GM12874 (cell line): ENCODE data around the gene ARL13A.

Source experiments
- TF ChIP-seq, protein P1 (sequence below): IDR thresholded peaks from 2 replicates; pipeline ENCODE4 v1.5.1; 2011; ENCODE audit warnings: low read depth, mild to moderate bottlenecking, control low read depth, low read length, moderate library complexity; ENCODE audit not compliant: insufficient read depth

Gene ARL13A

DNA sequence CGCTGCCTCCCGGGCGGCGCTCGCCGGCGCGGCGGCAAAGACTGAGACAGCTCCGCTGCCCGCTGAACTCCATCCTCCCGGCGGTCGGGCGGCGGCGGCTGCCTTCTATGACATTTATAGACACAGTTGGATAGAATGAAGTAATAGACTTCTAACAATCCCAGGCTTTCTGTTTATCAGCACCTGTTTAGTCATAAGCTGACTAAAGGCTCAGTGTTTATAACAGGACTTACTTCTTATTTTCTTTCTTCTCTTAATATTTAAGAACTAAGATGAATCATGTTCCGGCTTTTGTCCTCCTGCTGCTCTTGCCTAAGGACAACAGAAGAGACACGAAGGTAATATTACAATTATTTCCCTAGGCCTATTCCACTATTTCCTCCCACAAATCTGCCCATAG is 3.9 kb downstream of the ARL13A start:
- TF ChIP-seq, protein P1, sequence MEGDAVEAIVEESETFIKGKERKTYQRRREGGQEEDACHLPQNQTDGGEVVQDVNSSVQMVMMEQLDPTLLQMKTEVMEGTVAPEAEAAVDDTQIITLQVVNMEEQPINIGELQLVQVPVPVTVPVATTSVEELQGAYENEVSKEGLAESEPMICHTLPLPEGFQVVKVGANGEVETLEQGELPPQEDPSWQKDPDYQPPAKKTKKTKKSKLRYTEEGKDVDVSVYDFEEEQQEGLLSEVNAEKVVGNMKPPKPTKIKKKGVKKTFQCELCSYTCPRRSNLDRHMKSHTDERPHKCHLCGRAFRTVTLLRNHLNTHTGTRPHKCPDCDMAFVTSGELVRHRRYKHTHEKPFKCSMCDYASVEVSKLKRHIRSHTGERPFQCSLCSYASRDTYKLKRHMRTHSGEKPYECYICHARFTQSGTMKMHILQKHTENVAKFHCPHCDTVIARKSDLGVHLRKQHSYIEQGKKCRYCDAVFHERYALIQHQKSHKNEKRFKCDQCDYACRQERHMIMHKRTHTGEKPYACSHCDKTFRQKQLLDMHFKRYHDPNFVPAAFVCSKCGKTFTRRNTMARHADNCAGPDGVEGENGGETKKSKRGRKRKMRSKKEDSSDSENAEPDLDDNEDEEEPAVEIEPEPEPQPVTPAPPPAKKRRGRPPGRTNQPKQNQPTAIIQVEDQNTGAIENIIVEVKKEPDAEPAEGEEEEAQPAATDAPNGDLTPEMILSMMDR: no peak

DNA sequence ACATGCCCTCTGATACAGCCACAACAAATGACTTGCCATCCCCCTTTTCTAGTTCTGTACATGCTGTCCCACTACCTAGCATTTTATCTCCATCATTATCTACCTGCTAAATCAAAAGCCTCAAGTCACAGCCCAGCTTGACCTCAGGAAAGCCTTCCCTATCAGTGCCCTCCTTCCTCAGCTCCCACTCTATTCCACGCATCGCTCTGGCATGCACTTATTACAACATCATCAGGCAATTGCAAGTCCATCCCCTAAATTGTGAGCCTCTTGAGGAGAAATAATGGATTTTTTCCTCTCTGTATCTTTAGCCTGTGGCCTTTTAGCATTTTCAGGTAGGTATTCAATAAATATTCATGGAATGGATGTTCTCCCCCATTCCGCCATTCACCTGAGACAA is 5.7 kb downstream of the ARL13A start:
- TF ChIP-seq, protein P1: no peak

DNA sequence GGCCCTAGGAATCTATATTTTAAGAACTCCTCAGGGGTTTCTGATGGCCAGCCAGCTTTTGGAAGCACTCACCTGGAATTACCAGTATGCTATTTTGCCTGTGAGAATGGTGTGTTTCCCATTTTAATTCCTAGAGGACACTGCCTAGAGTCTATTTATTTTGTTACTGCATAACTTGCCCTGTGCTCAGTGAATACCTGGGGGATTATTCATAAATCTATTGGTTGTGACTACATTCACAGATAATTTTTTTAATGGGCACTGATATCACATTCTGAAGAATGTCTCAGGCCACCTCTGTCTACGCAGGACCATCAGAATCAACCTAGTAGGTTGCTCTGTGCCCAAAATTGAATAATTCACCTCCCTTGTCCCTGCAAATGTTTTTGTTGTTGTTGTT is 6.7 kb downstream of the ARL13A start:
- TF ChIP-seq, protein P1: no peak

DNA sequence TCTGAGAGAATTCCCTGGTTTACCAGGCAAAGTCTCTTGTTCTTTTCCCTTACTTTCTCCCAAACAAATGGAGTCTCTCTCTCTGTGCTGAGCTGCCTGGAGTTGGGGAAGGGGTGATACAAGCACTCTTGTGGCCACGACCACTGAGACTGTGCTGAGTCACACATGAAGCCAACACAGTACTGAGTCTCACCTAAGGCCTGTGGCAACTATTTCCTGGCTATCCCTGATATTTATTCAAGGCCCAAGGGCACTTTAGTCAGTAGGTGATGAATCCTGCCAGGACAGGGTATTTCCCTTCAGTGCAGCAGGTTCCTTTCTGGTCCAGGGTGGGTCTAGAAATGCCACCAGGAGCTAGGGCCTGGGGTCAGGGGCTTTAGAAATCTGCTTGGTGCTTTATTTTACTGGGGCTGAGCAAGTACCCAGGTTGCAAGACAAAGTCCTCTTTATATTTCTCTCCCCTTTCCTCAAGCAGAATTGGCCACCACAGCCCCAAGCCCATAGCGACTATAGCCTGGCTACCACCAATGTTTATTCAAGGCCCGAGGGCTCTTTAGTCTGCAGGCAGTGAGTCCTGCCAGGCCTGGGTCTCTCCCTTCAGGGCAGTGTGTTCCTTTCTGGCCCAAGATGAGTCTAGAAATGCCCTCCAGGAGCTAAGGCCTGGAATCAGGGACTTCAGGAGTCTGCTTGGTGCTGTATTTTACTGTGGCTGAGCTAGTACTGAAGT is 10.5 kb downstream of the ARL13A start:
- TF ChIP-seq, protein P1: no peak

DNA sequence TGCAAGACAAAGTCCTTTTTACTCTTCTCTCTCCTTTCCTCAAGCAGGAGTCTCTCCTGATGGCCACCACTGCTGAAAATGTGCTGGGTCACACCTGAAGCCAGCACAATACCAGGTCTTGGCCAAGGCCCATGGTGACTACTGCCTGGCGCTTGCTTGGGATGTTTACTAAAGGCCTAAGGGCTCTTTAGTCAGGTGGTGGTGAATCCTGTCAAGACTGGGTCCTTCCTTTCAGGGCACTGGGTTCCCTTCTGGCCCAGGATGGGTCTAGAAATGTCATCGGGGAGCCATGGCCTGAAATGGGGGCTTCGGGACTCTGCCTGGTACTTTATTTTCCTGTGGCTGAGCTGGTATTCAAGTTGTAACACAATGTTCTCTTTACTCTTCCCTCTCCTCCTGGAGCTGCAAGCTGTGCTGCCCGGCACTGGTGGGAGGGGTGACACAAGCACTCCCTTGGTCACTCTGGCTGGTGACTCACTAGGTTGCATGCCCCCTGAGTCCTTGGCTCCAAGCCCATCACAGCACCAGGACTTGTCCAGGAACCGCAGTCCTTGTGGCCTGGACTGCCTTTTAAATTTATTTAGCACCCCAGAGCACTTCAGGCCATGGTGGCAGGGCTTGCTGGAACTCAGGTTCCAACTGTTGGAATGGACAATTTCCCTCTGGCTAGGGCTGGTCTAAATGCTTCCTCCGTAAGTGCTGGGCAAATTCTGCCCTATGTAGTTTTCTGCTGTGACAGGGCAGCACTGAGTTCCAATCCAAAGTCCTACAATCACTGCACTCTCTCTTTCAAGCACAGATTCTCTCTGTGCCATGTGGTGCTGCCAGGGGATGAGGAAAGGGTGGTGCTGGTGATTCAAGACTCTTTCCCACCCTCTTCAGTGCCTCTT is 11.3 kb downstream of the ARL13A start:
- TF ChIP-seq, protein P1: no peak

DNA sequence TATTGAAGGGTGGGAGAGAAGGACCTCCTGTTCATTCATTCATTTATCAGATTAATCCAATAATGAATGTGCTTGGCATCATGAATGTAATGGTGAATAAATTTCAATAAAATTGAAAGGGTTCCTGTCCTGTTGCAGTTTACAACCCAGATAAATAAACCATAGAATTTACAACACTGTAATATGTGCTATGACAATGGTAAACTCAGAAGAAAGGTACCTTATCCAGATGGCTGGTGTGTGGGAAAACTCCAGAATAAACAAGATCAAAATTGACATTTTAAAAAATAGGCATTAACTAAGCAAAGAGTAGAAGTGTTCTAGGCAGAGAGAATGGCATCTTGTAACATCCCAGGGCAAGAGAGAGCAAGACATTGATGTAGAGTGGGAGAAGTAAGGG is 15.3 kb downstream of the ARL13A start:
- TF ChIP-seq, protein P1: no peak

DNA sequence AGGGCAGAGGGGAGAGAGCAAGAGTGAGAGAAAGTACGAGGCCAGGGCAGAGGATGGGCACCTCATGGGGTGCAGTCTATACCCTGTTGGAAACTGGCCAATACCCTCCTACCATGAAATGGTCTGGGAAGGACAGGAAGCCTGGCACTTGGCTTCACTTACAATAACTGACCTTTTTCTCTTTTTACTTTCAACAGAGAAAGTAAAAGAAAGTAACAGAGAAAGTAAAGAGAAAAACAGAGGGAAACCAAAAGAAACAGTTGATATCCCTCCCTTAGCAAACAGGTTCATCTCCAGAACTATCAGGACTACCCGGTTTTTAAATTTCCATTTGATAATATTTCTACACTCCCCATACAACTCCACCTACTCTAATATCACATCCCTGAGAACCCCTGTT is 20.6 kb downstream of the ARL13A start:
- TF ChIP-seq, protein P1: no peak
